Measurements from ENCODE around the gene TIGD6. TPM values are rescaled to one million over a fixed set of nuclear protein-coding genes. Genes with fewer than 3 reads are reported as not detected.
"Not testable (repeated sequence)": the region's sequence is repeated elsewhere in the genome, so short reads cannot be mapped to it uniquely, and the experiment has no call there.

The TIGD6 gene
- 1 to 10 TPM; 2.6 to 4.0 TPM for total RNA-seq
- long read RNA-seq, partial matches to known transcripts = 1 of 1 reads
- long read RNA-seq, other reads (novel, unspliced or antisense) = 0 of 1 reads

DNA sequence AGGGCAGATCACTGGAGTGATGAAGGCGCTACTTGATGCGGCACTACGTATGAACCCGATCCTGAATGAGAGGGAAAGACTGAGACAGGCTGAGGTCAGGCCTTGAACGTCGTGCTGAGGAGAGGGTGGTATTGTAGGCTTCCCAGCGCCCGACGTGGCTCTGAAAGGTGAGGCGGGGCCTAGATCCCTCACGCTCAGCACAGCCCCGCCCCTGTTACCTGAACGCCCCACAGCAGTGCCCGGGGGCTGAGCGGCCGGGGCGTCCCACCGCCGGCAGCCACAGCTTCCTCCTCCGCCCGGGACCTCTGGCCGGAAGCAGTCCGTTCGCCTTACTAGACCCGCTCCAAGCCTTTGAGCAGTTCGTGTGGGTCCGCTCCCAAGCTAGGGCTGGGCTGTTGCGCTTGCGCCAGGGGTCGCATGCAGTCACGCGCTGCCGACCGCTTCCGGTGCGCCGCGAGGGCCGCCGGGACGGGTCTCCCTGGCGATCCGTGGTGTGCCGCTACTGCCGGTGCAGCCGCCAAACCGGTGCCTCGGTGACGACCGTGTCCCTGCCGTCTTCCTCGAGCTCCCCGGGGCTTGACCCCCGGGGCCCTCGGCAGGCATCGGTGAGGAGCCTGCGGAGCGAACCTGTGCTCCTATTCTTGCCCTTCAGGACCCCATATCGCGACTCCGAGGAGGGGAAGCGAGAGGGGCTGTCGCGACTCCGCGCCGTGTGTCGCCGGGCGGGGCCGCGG lies at the start of gene TIGD6, which contains the start of gene HMGXB3:
Gene TIGD6 (minus strand): TSS at position 399 of the 734 bp plus-strand sequence. CDS start 4,306 bp downstream, outside the sequence.
Gene HMGXB3 (plus strand): TSS at position 484 of the 734 bp plus-strand sequence. CDS start 4,114 bp downstream, outside the sequence.
- DNase-seq (peak; percentile 92 to 94), ATAC-seq (peak; percentile 74)
- intact Hi-C loops (cut with DNase I, micrococcal nuclease) = no loop called here

DNA sequence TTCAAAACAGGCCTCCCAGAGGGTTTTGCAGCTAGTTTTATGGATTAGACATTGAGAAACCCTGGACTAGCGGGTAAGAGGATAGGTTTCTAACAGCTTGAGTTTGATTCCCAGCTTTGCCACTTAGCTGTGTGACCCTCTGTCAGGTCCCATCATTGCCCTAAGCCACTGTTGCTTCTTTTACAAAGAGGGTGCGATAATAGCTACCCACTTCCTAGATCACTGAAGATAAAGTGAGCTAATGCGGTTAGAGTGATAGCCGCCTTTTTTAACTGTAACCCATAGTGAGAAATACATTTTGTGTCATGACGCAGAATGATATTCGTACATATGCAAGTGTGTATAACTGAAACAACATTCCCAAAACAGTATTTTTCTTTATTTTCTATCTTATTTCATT lies 45.6 kb upstream of the TIGD6 start:
- DNase-seq (no peak), ATAC-seq (no peak)
- intact Hi-C loops (cut with DNase I, micrococcal nuclease) = no loop called here

DNA sequence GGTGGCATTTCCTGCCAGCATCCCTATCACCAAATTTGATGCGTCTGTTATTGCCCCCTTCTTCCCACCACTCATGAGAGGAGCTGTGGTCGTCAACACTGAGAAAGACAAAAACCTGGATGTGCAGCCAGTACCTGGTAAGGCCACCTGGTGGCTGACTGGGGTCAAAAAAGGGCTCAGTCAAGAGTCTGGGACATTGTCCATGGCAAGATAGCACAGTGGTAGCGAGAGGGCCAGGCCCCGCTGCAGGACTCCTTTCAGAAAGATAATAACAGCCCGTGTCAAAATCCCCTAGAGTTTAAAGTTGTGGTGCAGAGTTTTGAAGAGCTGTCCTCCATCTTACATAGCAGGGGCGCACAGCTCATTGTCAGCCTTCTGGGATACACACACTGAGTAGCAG lies 45.1 kb upstream of the TIGD6 start:
- intact Hi-C loops (cut with DNase I, micrococcal nuclease) = no loop called here

DNA sequence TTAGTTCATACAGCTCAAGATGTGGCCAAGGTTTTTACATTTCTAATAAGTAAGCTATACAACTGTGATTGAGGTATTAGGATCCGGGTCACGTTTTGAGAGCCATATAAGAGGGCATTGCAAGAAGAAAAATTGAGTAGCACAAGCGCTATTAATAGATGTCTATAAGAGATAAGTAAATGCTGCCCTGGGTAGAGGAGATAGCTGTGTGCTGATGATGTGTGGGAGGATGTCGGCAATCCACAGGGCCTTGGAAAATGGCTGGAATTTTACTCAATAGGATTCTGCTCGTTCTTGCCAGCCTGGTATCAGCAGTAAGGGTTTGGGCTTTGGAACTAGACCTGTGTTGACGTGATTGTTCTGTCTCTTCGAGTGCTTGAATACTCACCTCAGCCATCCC lies 44.3 kb upstream of the TIGD6 start:
- no peak for DNase-seq
- intact Hi-C loops (cut with DNase I, micrococcal nuclease) = no loop called here
- no peak for ATAC-seq

More for the DNA sequence above, 45.1 kb upstream of the TIGD6 start:
- no peak for ATAC-seq
- peak in 1 of 2 donors; percentile 3 for DNase-seq

DNA sequence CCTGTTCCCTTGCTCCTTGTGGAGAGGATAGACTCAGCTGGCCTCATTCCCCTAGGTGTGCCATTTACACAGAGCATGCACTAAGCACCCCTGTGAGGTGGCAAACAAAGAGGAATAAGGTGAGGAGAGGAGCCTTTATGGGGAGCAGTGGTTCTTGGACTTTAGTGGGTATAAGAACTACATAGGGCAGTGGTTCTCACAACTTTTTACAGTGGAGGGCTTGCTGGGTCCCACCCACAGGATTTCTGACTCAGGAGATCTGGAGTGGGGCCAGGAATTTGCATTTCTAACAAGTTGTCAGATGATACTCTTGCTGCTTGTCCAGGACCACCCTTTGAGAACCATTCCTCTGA lies 43.9 kb upstream of the TIGD6 start:
- intact Hi-C loops (cut with DNase I, micrococcal nuclease) = no loop called here
- peak; percentile 56 for ATAC-seq
- no peak for DNase-seq

DNA sequence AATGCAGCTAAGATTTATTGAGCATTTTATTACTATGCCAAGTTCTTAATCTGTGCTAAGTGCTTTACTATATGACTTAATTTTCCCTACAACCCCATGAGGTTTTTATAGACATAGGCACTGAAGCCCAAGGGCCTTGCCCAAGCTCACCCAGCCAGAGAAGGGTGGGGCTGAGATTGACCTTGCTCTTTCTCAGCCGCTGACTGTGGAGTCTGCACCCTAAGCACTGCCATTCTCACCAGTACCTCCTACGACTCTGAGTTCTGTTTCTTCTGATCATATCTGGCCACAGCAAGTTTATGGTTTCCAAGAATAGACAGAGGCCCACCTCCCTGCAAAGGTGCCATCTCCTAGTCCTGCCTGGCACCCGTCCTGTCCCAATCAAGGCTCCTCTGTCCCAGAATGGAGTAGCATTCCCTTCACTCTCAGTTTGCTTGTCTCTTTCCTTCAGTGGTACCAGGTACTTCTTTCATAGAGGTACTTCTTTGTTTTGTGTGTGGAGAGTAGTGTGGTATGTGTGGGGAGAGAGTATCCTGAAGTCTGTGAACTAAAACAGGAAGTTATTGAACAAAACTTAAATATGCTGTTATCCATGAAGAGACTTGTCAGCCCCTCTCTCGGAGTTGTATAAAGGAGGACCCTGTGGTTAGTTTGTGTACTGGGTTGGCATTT lies 43.3 kb upstream of the TIGD6 start:
- intact Hi-C loops (cut with DNase I, micrococcal nuclease) = no loop called here
- DNase-seq = peak; percentile 53 to 64
- ATAC-seq = peak; percentile 99

DNA sequence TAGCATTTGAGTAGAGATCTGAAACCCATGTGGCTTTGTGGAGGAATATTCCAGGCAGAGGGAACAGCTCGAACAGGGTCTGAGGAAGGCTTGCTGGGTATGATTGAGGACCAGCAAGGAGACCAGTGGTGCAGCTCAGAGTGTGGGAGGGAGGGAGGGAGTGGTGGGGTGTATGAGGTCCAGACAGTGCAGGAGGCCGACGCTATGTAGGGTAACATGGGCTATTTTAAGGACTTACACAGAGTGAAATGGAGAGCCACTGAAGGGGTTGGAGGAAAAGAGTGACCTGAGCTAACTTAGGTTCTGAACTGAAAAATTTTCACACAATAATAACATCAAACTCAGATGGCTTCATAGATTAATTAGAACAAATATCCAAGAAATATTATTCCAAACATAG lies 42.0 kb upstream of the TIGD6 start:
- DNase-seq (no peak), ATAC-seq (no peak)
- intact Hi-C loops (cut with DNase I, micrococcal nuclease) = no loop called here

DNA sequence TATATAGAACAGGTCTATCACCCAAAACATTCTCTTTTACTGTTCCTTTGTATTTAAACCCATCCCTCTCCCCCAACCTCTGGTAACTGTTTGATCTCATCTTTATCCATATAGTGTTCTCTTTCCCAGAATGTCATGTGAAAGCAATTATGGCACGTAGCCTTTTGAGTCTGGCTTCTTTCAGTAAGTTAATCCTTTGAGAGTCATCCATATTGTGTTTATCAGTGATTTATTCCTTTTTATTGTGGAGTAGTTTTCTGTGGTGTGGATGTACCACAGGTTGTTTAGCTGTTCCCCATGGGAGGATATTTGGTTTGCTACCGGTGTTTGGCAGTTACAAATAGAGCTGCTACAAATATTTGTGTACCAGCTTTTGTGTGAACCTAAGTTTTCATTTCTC lies 38.1 kb upstream of the TIGD6 start:
- ATAC-seq (no peak), DNase-seq (no peak)

DNA sequence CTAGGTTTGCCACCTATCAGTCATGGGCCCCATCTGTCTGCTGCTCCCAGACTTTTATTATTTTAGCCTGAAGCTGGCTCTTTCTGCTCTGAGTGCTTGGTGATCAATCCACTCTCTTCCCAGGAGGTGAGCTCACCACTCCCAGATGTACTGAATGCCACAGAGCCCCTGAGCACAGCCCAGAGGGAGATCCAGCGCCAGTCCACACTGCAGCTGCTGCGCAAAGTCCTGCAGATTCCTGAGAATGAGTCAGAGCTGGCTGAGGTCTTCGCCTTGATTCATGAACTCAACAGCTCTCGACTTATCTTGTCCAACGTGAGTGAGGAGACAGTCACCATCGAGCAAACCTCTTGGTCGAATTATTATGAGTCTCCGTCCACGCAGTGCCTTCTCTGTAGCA lies 36.1 kb upstream of the TIGD6 start:
- intact Hi-C loops (cut with DNase I, micrococcal nuclease) = no loop called here
- ATAC-seq (no peak), DNase-seq (no peak)

More for the DNA sequence above, 38.1 kb upstream of the TIGD6 start:
- intact Hi-C loops (cut with DNase I, micrococcal nuclease) = no loop called here

DNA sequence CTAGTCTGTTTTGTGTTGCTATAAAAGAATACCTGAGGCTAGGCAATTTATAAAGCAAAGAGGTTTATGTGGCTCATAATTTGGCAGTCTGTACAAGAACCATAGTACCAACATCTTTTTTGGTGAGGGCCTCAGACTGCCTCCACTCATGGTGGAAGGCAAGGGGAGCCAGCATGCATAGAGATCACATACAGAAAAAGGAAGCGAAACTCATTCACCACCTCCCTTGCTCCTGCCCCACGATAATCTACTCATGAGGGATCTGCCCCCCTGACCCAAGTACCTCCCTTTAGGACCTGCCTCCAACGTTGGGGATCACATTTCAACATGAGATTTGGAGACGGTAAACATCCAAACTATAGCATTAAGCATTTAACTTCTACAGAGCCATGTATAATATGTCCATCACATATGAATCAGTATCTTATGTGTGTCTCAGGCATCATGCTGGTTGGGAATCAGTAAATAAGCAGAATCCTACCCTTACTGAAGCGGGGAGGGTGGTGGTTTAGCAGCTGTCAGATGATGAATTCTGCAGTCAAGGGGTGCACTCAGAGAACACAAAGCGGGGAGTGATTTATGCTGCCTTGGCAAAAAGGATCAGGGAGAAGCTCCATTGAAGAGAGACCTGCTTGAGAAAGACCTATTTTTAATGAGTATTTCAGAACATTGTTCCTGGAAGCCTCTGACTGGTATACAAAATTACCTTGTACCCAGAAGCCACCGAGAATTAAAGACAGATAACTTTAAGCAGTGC lies 34.9 kb upstream of the TIGD6 start:
- intact Hi-C loops (cut with DNase I, micrococcal nuclease) = no loop called here
- ATAC-seq = no peak

DNA sequence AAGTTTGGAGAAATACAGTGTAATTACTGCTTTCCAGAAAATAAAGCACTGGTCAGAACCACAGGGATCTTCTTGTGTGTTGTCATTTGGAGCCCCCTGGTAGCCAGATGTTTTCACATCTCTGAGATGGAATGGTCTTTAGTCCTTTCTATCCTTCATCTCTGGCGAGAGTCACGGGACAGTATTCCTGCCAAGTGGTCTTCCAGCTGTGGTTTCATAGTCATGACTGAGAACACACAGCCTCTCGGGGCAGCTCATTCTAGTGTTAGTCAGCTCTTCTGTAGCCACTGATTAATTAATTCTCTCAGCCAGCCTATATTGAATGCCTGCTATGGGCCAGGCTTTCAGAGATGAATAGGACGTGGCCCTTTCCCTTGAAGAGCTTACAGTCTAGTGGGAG lies 34.2 kb upstream of the TIGD6 start:
- ATAC-seq = no peak
- intact Hi-C loops (cut with DNase I, micrococcal nuclease) = no loop called here
- no peak for DNase-seq

More for the DNA sequence above, 34.9 kb upstream of the TIGD6 start:
- DNase-seq = no peak

DNA sequence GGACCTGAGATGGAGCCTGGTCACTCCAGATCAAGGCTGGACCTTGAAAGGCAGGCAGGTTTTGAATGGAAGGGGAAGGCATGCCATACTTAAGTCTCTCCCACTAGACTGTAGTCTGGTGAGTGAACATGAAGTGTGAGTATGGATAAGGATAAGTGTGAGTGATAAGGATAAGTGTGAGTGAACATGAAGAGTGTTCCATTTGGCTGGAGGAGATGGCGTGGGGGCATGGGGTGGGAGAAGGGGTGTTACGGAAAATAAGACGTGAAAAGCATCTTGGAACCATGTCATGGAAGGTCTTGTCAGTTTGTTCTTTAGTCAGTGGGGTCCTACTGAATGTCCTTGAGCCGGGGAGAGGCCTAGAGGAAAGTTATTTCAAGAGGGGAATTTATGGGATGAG lies 32.9 kb upstream of the TIGD6 start:
- no peak for ATAC-seq
- intact Hi-C loops (cut with DNase I, micrococcal nuclease) = no loop called here

DNA sequence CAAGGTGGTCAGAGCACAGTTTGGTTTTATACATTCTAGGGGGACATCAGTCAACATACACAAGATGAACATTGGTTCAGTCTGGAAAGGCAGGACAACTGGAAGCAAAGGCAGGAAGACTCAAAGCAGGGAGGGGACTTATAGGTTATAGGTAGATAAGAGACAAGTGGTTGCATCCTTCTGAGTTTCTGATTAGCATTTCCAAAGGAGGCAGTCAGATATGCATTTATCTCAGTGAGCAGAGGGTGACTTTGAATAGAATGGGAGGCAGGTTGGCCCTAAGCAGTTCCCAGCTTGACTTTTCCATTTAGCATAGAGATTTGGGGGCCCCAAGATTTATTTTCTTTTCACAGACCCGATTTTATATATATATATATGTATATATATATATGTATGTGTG lies 27.6 kb upstream of the TIGD6 start:
- DNase-seq; ATAC-seq; intact Hi-C loops (cut with DNase I, micrococcal nuclease): not testable (repeated sequence)

More for the DNA sequence above, 32.9 kb upstream of the TIGD6 start:
- no peak for DNase-seq

DNA sequence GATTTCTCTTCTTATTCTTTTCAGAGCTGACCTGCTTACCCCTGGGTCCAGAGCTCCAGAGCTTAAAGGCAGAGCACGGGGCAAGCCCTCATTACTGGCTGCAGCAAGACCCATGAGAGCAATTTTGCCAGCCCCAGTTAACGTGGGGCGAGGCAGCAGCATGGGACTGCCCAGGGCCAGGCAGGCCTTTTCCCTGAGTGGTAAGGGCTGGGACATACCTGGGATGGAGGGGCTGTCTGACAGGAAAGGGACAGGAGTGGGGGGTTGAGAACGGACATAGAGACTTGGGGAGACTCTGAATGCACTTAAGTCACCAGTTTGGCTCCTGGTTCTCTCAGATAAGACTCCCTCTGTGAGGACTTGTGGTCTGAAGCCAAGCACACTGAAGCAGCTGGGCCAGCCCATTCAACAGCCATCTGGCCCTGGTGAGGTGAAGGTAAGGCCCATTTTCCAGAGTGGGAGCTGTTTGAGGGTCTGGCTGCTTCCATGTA lies 26.3 kb upstream of the TIGD6 start:
- ATAC-seq (no peak), DNase-seq (no peak)
- intact Hi-C loops (cut with DNase I, micrococcal nuclease) = no loop called here

DNA sequence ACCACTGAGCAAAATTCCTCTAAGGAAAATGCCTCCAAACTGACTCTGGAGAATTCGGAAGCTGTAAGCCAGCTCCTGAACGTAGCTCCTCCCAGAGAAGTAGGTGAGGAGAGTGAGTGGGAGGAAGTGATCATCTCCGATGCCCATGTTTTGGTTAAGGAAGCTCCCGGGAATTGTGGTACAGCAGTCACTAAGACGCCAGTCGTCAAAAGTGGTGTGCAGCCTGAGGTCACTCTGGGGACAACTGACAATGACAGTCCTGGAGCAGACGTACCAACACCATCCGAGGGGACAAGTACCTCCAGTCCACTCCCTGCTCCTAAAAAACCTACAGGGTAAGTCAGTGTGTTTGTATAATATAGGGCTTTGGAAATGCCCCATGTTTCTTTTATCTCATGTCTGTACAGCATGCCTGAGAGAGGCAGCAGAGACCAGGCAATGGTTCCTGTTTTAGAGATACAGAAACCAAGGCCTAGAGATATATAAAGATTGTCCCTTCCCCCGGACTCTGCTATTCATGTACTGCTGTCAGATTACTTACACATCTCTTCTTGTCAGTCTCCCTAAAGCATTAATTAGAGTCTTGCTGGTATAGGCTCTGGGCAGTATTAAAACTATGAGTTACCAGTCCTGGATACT lies 24.0 kb upstream of the TIGD6 start:
- intact Hi-C loops (cut with DNase I, micrococcal nuclease) = no loop called here
- DNase-seq = no peak
- ATAC-seq = no peak

DNA sequence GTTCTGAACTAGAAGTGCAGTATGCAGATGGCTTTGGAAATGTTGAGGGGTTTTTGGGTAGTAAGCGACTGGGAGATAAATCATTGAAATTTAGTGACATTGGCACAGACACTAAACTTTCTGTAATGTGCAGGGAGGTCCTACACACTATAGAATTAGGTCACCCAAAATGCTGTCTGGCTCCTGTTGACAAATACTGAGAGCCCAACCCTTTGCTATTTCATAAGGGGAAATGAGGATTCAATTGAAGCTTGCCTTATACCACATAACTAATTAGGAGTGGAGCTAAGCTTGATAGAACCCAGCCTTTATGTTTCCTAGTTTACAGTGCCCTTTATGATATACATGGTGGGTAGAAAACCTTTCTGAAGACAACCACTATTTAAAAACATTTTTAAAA lies 22.7 kb upstream of the TIGD6 start:
- intact Hi-C loops (cut with DNase I, micrococcal nuclease) = no loop called here
- ATAC-seq = no peak
- no peak for DNase-seq

DNA sequence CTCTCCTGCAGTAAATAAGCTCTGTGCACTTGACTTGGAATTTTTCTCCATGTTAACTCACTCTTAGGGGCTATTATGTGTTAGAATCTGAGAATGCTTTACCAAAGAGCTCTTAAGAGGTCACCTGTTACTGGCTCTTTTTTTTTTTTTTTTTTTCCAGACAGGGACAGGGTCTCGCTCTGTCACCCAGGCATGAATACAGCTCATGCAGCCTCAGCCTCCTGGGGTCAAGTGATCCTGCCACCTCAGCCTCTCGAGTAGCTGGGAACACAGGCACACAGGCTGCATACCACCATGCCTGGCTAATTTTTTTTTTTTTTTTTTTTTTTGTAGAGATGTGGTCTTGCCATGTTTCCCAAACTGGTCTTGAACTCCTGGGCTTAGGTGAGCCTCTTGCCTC lies 22.2 kb upstream of the TIGD6 start:
- ATAC-seq (no peak), DNase-seq (no peak)
- intact Hi-C loops (cut with DNase I, micrococcal nuclease) = no loop called here

DNA sequence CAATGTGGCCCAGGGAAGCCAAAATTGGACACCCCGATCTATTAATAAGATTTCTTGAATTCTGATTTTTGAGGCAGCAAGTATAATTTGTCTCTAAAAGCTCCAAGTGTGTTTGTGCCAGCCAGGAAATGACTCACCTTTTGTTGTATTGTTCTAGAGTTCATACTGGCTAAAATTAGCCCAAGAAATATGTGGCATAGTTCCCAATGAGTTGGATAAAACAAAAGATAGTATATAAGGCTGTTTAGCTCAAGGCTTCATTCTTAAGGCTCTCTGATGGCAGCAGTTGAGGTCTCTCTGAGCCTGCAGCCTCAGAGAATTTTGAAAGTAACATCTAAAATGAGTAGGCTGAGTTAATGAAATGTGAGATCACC lies 21.7 kb upstream of the TIGD6 start:
- intact Hi-C loops (cut with DNase I, micrococcal nuclease) = no loop called here
- no peak for ATAC-seq
- DNase-seq = no peak

All from left colon (tissue), 2 donors.